Naive thymus-derived CD4-positive, alpha-beta T cell (primary cell): ENCODE results near the gene SV2C. TPM values are rescaled to one million over a fixed set of nuclear protein-coding genes. Genes with fewer than 3 reads are reported as not detected.

ENCODE experiments used
- ATAC-seq: fragments of 150-1000 bp; cut with Tn5 transposase; 2 replicates; pipeline ENCODE4 v1.10.0; 2021; ENCODE audit warnings: mild to moderate bottlenecking, moderate library complexity
- CTCF ChIA-PET: fragments of 350-600 bp; sonication (Branson Sonifier 250); formaldehyde crosslinking; loops from one replicate; lab custom pipeline; 2021; ENCODE audit warnings: antibody characterized with exemption; lab: Charles Lee
- POLR2A ChIA-PET: fragments of 350-600 bp; sonication (Branson Sonifier 250); formaldehyde crosslinking; loops from one replicate; lab custom pipeline; 2021; ENCODE audit warnings: antibody characterized with exemption, inconsistent platforms; lab: Charles Lee
- DNase-seq, 9 donors: peaks; one replicate each; pipeline versions ENCODE4 v3.0.0 to v3.0.0-alpha.2; 2020 to 2022; ENCODE audit warnings: mixed read lengths in 1 of 9
- H3K27ac ChIP-seq: one replicate; pipeline ENCODE4 v1.7.0; 2013; ENCODE audit warnings: mild to moderate bottlenecking, low read depth, low read length, moderate library complexity
- H3K27me3 ChIP-seq, 2 donors: one replicate each; pipeline ENCODE4 v1.7.0; 2013; ENCODE audit warnings: low read length in 2 of 2, mild to moderate bottlenecking in 2 of 2, moderate library complexity in 2 of 2; ENCODE audit not compliant: control insufficient read depth in 2 of 2, insufficient read depth in 2 of 2
- H3K36me3 ChIP-seq, 3 experiments: 1 replicate in 2 of 3; 2 replicates in 1 of 3; pipeline ENCODE4 v1.7.0; 2013; ENCODE audit warnings: low read length in 3 of 3, mild to moderate bottlenecking in 3 of 3, moderate library complexity in 1 of 3; ENCODE audit not compliant: insufficient read depth in 3 of 3, control insufficient read depth in 2 of 3
- H3K4me1 ChIP-seq, 2 donors: one replicate each; pipeline ENCODE4 v1.7.0; 2013; ENCODE audit warnings: low read length in 2 of 2, mild to moderate bottlenecking in 2 of 2, moderate library complexity in 1 of 2; ENCODE audit not compliant: control insufficient read depth in 2 of 2, insufficient read depth in 2 of 2
- H3K4me3 ChIP-seq: 2 replicates; pipeline ENCODE4 v1.7.0; 2013; ENCODE audit warnings: mild to moderate bottlenecking, low read length
- H3K9me3 ChIP-seq, 3 experiments: 1 replicate in 2 of 3; 2 replicates in 1 of 3; pipeline ENCODE4 v1.7.0; 2013; ENCODE audit warnings: low read length in 3 of 3; ENCODE audit not compliant: control insufficient read depth in 2 of 3
- H3K27ac Mint-ChIP-seq, 9 donors: one replicate each; pipeline ENCODE4 v1.8.0; 2020 to 2022; ENCODE audit warnings: mixed read lengths in 9 of 9, mild to moderate bottlenecking in 8 of 9, moderate library complexity in 5 of 9, inconsistent platforms in 2 of 9
- H3K27me3 Mint-ChIP-seq, 5 donors: one replicate each; pipeline ENCODE4 v1.8.0; 2021 to 2022; ENCODE audit warnings: mixed read lengths in 5 of 5, mild to moderate bottlenecking in 1 of 5
- H3K36me3 Mint-ChIP-seq, 5 donors: one replicate each; pipeline ENCODE4 v1.8.0; 2020 to 2022; ENCODE audit warnings: mixed read lengths in 5 of 5, mild to moderate bottlenecking in 3 of 5, inconsistent platforms in 1 of 5
- H3K4me1 Mint-ChIP-seq, 7 donors: one replicate each; pipeline ENCODE4 v1.8.0; 2020 to 2022; ENCODE audit warnings: mixed read lengths in 7 of 7, mild to moderate bottlenecking in 3 of 7, inconsistent platforms in 1 of 7
- H3K4me3 Mint-ChIP-seq, 10 donors: one replicate each; pipeline ENCODE4 v1.8.0; 2020 to 2022; ENCODE audit warnings: mild to moderate bottlenecking in 10 of 10, mixed read lengths in 10 of 10, moderate library complexity in 6 of 10, inconsistent platforms in 2 of 10
- H3K9me3 Mint-ChIP-seq, 11 donors: one replicate each; pipeline ENCODE4 v1.8.0; 2020 to 2022; ENCODE audit warnings: mixed read lengths in 11 of 11, mild to moderate bottlenecking in 4 of 11, inconsistent platforms in 1 of 11, moderate library complexity in 1 of 11
- intact Hi-C, 2 donors: fragments of 100-400 bp; cut with micrococcal nuclease; formaldehyde crosslinking; loops; one replicate each; pipeline ENCODE4 v1.15.1; 2023
- polyA plus RNA-seq, 2 donors: library from polyadenylated mRNA; unstranded; fragments of 300-500 nt; fragmentation: Illumina TruSeq; gene quantifications; one replicate each; pipeline ENCODE4 v1.2.3, GENCODE V29; 2021
- total RNA-seq, 6 experiments: library from RNA in 5 of 6; stranded (reverse) in 5 of 6; gene quantifications; 1 replicate in 5 of 6; 2 replicates in 1 of 6; pipeline ENCODE4 v1.2.3 and lab custom pipeline; 2021 to 2026

Gene SV2C
- total and polyA plus RNA-seq, 7 experiments from 2014 or later, result not detected

- Mint-ChIP-seq H3K36me3 (no peaks in the 10 kb centered on the region), H3K4me1 (no peaks in the 10 kb centered on the region), H3K4me3 (no peak overlapping the region), H3K9me3 (no peaks in the 10 kb centered on the region), H3K27ac (no peak overlapping the region), H3K27me3 (peaks cover 0 to 30% (median 4%) of the 10 kb centered on the region in 5 donors)
- CTCF ChIA-PET, result no interaction called here
- POLR2A ChIA-PET, result no interaction called here
- ATAC-seq (no peak), DNase-seq (no peak)
- intact Hi-C loops, result loop anchor here (10.0 kb wide), 2 partner anchors 536 to 666 kb away; partner anchors contain the start of gene POC5 (in 1 of the 2)
- no peaks in the 10 kb centered on the region for H3K9me3 ChIP-seq
- H3K4me3 ChIP-seq, result no peak overlapping the region
- no peaks in the 10 kb centered on the region for H3K27me3 ChIP-seq
- H3K36me3 ChIP-seq, result no peaks in the 10 kb centered on the region
- H3K4me1 ChIP-seq, result no peaks in the 10 kb centered on the region
- H3K27ac ChIP-seq, result no peak overlapping the region
Measured at GRCh38 chr5:76250463-76250862, 167.3 kb downstream of the SV2C start.

GRCh38 chr5:76251656-76252055 is 168.5 kb downstream of the SV2C start:
- Histone ChIP-seq H3K27me3 (no peaks in the 10 kb centered on the region), H3K9me3 (no peaks in the 10 kb centered on the region), H3K4me1 (no peaks in the 10 kb centered on the region), H3K27ac (no peak overlapping the region), H3K4me3 (no peak overlapping the region), H3K36me3 (no peaks in the 10 kb centered on the region)
- Mint-ChIP-seq H3K27me3 (peaks cover 4 to 41% (median 4%) of the 10 kb centered on the region in 5 donors), H3K4me1 (peaks cover 0 to 10% (median 1%) of the 10 kb centered on the region in 7 donors), H3K4me3 (no peak overlapping the region), H3K27ac (no peak overlapping the region), H3K9me3 (no peaks in the 10 kb centered on the region), H3K36me3 (no peaks in the 10 kb centered on the region)
- no peak for ATAC-seq
- ChIA-PET POLR2A (no interaction called here), CTCF (no interaction called here)
- intact Hi-C loops, result loop anchor here (10.0 kb wide), 2 partner anchors 537 to 667 kb away; partner anchors contain the start of gene POC5 (in 1 of the 2)
- DNase-seq, result no peak

DNA sequence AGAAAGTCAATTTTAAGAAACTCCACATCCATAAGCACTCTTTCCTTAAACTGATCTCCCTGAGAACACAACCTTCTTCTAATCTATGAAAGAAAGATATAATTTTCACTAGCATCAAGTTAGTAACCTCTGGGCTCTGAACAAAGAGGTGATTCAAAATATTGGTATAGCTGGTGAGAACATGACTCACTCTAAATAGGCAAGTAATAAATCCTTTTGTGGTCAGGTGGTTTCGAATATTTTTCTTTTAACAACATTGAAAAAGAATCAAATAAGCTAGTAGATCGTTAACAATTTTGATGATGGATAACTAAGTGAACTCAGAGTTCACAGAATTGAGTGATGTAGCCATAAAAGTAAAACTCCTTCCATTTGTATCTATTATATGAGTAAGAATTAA is 169.3 kb downstream of the SV2C start:
- H3K4me1 Mint-ChIP-seq, result peaks cover 0 to 12% (median 3%) of the 10 kb centered on the region in 7 donors
- no peak overlapping the region for H3K4me3 Mint-ChIP-seq
- ChIA-PET POLR2A (no interaction called here), CTCF (no interaction called here)
- H3K36me3 ChIP-seq, result no peaks in the 10 kb centered on the region
- no peaks in the 10 kb centered on the region for H3K9me3 Mint-ChIP-seq
- H3K36me3 Mint-ChIP-seq, result no peaks in the 10 kb centered on the region
- H3K4me3 ChIP-seq, result no peak overlapping the region
- H3K27me3 Mint-ChIP-seq, result peaks cover 4 to 41% (median 4%) of the 10 kb centered on the region in 5 donors
- no peak overlapping the region for H3K27ac Mint-ChIP-seq
- no peaks in the 10 kb centered on the region for H3K4me1 ChIP-seq
- DNase-seq (no peak), ATAC-seq (no peak)
- H3K9me3 ChIP-seq, result no peaks in the 10 kb centered on the region
- no peaks in the 10 kb centered on the region for H3K27me3 ChIP-seq
- intact Hi-C loops, result loop anchor here (10.0 kb wide), 2 partner anchors 538 to 668 kb away; partner anchors contain the start of gene POC5 (in 1 of the 2)
- no peak overlapping the region for H3K27ac ChIP-seq

DNA sequence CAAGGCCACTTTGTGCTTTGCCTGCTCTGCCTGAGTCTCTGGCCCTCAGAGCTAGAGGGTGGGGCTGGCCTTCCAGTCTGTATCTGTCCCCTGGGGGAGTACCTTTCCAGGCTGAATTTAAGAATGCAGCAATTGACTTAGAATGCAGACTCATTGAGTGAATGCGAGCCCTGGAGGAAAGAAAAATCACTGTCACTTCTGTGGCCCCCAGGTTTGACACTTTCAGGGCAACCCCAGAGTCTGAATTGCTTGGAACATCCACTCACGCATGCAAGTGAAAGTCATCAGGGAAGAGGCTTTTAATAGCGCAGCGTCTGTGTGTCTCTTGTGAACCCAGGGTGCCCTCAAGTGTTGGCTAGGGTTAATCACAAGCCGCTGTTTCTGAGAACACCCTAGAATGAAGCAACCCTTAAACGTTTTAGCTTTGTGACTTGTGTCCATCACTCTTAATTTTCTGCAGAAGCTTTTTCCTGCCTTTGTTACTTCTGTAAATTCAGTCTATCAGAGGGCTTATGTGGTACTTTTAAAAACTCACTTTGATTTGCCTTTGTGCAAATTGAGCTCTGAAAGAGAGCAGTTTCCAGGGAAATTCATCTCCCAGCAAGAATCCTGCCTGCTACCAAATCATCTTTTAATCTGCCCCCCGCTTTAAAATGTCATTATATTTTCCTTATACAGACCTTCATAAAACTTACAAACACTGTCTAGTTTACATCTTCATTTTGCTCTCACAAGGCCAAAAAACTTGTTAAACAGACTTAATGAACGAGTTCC is 173.1 kb downstream of the SV2C start:
- Mint-ChIP-seq H3K36me3 (no peaks in the 10 kb centered on the region), H3K9me3 (no peaks in the 10 kb centered on the region), H3K27ac (peak overlapping the region in 3 of 9 donors; percentile 8 to 23 (median 11)), H3K4me3 (peak overlapping the region in 4 of 10 donors; percentile 23 to 45 (median 42)), H3K4me1 (peaks cover 0 to 12% (median 3%) of the 10 kb centered on the region in 7 donors), H3K27me3 (peaks cover 4 to 36% (median 4%) of the 10 kb centered on the region in 5 donors)
- POLR2A ChIA-PET, result interaction anchor here (0.6 kb wide), 1 partner anchor 577 kb away, joined by 3 read pairs; no protein-coding TSS in a partner anchor
- no peaks in the 10 kb centered on the region for H3K27me3 ChIP-seq
- DNase-seq, result peak; percentile 20 to 70 (median 56)
- no peak overlapping the region for H3K4me3 ChIP-seq
- H3K27ac ChIP-seq, result no peak overlapping the region
- H3K4me1 ChIP-seq, result no peaks in the 10 kb centered on the region
- peak; percentile 96 for ATAC-seq
- H3K36me3 ChIP-seq, result no peaks in the 10 kb centered on the region
- H3K9me3 ChIP-seq, result no peaks in the 10 kb centered on the region
- CTCF ChIA-PET, result interaction anchor here (0.6 to 1.0 kb wide), 5 partner anchors 41 to 330 kb away, joined by 3 to 4 read pairs (median 3); no protein-coding TSS in a partner anchor
- intact Hi-C loops, result loop anchor here (1.0 to 10.0 kb wide), 23 partner anchors 82 to 1584 kb away; partner anchors contain the start of genes ANKRD31 (in 2 of the 2), CERT1 (in 1 of the 2), GCNT4 (in 1 of the 2) and GFM2 (in 1 of the 2)

GRCh38 chr5:76257225-76257833 is 174.1 kb downstream of the SV2C start:
- ATAC-seq, result peak; percentile 40
- Histone ChIP-seq H3K27ac (no peak overlapping the region), H3K4me3 (no peak overlapping the region), H3K27me3 (no peaks in the 10 kb centered on the region), H3K4me1 (no peaks in the 10 kb centered on the region), H3K36me3 (no peaks in the 10 kb centered on the region), H3K9me3 (no peaks in the 10 kb centered on the region)
- H3K4me1 Mint-ChIP-seq, result peaks cover 0 to 12% (median 3%) of the 10 kb centered on the region in 7 donors
- H3K36me3 Mint-ChIP-seq, result peaks cover 0 to under 1% (median 0%) of the 10 kb centered on the region in 5 donors
- H3K4me3 Mint-ChIP-seq, result no peak overlapping the region
- ChIA-PET POLR2A (no interaction called here), CTCF (interaction anchor here (0.6 kb wide), 1 partner anchor 193 kb away, joined by 3 read pairs; no protein-coding TSS in a partner anchor)
- DNase-seq, result no peak
- no peak overlapping the region for H3K27ac Mint-ChIP-seq
- H3K9me3 Mint-ChIP-seq, result peaks cover 0 to 2% (median 0%) of the 10 kb centered on the region in 11 donors
- intact Hi-C loops, result loop anchor here (2.0 to 10.0 kb wide), 17 partner anchors 83 to 1585 kb away; partner anchors contain the start of genes ANKRD31 (in 2 of the 2), CERT1 (in 1 of the 2), GCNT4 (in 1 of the 2) and GFM2 (in 1 of the 2)
- H3K27me3 Mint-ChIP-seq, result peaks cover 2 to 32% (median 4%) of the 10 kb centered on the region in 5 donors

GRCh38 chr5:76257897-76258296 is 174.7 kb downstream of the SV2C start:
- Mint-ChIP-seq H3K4me1 (peaks cover 0 to 12% (median 3%) of the 10 kb centered on the region in 7 donors), H3K27me3 (peaks cover 0 to 33% (median 4%) of the 10 kb centered on the region in 5 donors), H3K4me3 (no peak overlapping the region), H3K9me3 (peaks cover 0 to 8% (median 5%) of the 10 kb centered on the region in 11 donors), H3K27ac (no peak overlapping the region), H3K36me3 (peaks cover 0 to 6% (median 0%) of the 10 kb centered on the region in 5 donors)
- Histone ChIP-seq H3K4me3 (no peak overlapping the region), H3K4me1 (no peaks in the 10 kb centered on the region), H3K9me3 (no peaks in the 10 kb centered on the region), H3K27ac (no peak overlapping the region), H3K36me3 (no peaks in the 10 kb centered on the region), H3K27me3 (no peaks in the 10 kb centered on the region)
- ChIA-PET POLR2A (no interaction called here), CTCF (no interaction called here)
- DNase-seq (no peak), ATAC-seq (no peak)
- intact Hi-C loops, result loop anchor here (2.0 to 10.0 kb wide), 17 partner anchors 83 to 1585 kb away; partner anchors contain the start of genes ANKRD31 (in 2 of the 2), CERT1 (in 1 of the 2), GCNT4 (in 1 of the 2) and GFM2 (in 1 of the 2)
